Vagina (tissue), 2 donors: ENCODE measurements around the gene SLAIN2. TPM values are rescaled to one million over a fixed set of nuclear protein-coding genes. Genes with fewer than 3 reads are reported as not detected.

ENCODE experiments used
- DNase-seq, 2 donors: peaks; one replicate each; pipeline ENCODE4 v3.0.0-alpha.2; 2017; ENCODE audit errors: extremely low spot score in 2 of 2
- H3K27ac ChIP-seq: fragments of 200-600 bp; sonication (generic); one replicate; pipeline ENCODE4 v1.5.1; 2019
- H3K27me3 ChIP-seq: fragments of 200-600 bp; sonication (generic); one replicate; pipeline ENCODE4 v1.5.1; 2019
- H3K36me3 ChIP-seq, 2 donors: fragments of 200-600 bp; sonication (generic); one replicate each; pipeline ENCODE4 v1.5.1; 2017 to 2019
- H3K4me1 ChIP-seq: fragments of 200-600 bp; sonication (generic); one replicate; pipeline ENCODE4 v1.5.1; 2019
- H3K4me3 ChIP-seq, 2 donors: fragments of 200-600 bp; sonication (generic); 1 replicate in 1 of 2; 2 replicates in 1 of 2; pipeline ENCODE4 v1.5.1; 2016 to 2019
- H3K9me3 ChIP-seq: fragments of 200-600 bp; sonication (generic); one replicate; pipeline ENCODE4 v1.5.1; 2019
- POLR2A ChIP-seq, 2 donors: fragments of 450-650 bp; IDR thresholded peaks; one replicate each; pipeline ENCODE4 v1.6.1; 2017; ENCODE audit warnings: antibody characterized with exemption in 2 of 2, mild to moderate bottlenecking in 2 of 2, moderate library complexity in 2 of 2
- POLR2AphosphoS5 ChIP-seq, 2 donors: sonication (generic); formaldehyde crosslinking; IDR thresholded peaks; one replicate each; pipeline ENCODE4 v1.9.0; 2017; ENCODE audit warnings: antibody characterized with exemption in 2 of 2, mild to moderate bottlenecking in 2 of 2, low read depth in 1 of 2; ENCODE audit not compliant: insufficient read depth in 1 of 2
- intact Hi-C: fragments of 100-400 bp; cut with DNase I; formaldehyde crosslinking; loops from one replicate; pipeline ENCODE4 v1.15.1; 2023
- total RNA-seq: library from RNA; depleted of rRNA; stranded (reverse); fragments of >200 nt; gene quantifications from one replicate; pipeline ENCODE4 v1.2.3, GENCODE V29; 2016
- TF ChIP-seq, protein P1 (sequence below), 3 experiments: fragments of 450-650 bp in 2 of 3; fragments of 200-600 bp in 1 of 3; sonication (generic) in 1 of 3; IDR thresholded peaks; one replicate each; pipeline ENCODE4 v1.5.1; 2017 to 2019; ENCODE audit warnings: antibody characterized with exemption in 3 of 3, mild to moderate bottlenecking in 2 of 3, moderate library complexity in 2 of 3

Gene SLAIN2
- total RNA-seq, 1 donor from 2014 or later, result 39.5 TPM

GRCh38 chr4:48299560-48299959, 41.8 kb upstream of the SLAIN2 start:
- H3K9me3 ChIP-seq, result no peaks in the 10 kb centered on the region
- H3K4me1 ChIP-seq, result no peaks in the 10 kb centered on the region
- H3K4me3 ChIP-seq, result no peak overlapping the region
- H3K27ac ChIP-seq, result no peak overlapping the region
- TF ChIP-seq, protein P1, sequence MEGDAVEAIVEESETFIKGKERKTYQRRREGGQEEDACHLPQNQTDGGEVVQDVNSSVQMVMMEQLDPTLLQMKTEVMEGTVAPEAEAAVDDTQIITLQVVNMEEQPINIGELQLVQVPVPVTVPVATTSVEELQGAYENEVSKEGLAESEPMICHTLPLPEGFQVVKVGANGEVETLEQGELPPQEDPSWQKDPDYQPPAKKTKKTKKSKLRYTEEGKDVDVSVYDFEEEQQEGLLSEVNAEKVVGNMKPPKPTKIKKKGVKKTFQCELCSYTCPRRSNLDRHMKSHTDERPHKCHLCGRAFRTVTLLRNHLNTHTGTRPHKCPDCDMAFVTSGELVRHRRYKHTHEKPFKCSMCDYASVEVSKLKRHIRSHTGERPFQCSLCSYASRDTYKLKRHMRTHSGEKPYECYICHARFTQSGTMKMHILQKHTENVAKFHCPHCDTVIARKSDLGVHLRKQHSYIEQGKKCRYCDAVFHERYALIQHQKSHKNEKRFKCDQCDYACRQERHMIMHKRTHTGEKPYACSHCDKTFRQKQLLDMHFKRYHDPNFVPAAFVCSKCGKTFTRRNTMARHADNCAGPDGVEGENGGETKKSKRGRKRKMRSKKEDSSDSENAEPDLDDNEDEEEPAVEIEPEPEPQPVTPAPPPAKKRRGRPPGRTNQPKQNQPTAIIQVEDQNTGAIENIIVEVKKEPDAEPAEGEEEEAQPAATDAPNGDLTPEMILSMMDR (IDR thresholded peaks at IDR 0.05), result no peak
- no peak for TF ChIP-seq POLR2A (IDR thresholded peaks at IDR 0.05)
- no peak for TF ChIP-seq POLR2AphosphoS5 (IDR thresholded peaks at IDR 0.05; ENCODE audit: insufficient read depth in 1 of 2, low read depth in 1 of 2)
- no peaks in the 10 kb centered on the region for H3K27me3 ChIP-seq
- no peak for DNase-seq
- no peaks in the 10 kb centered on the region for H3K36me3 ChIP-seq
- intact Hi-C loops, result no loop called here

GRCh38 chr4:48300004-48300403, 41.3 kb upstream of the SLAIN2 start:
- intact Hi-C loops, result no loop called here
- DNase-seq, result no peak
- no peaks in the 10 kb centered on the region for H3K27me3 ChIP-seq
- H3K4me3 ChIP-seq, result no peak overlapping the region
- H3K27ac ChIP-seq, result no peak overlapping the region
- H3K4me1 ChIP-seq, result no peaks in the 10 kb centered on the region
- H3K36me3 ChIP-seq, result no peaks in the 10 kb centered on the region
- H3K9me3 ChIP-seq, result no peaks in the 10 kb centered on the region
- TF ChIP-seq, protein P1 (IDR thresholded peaks at IDR 0.05), result no peak
- TF ChIP-seq POLR2A (IDR thresholded peaks at IDR 0.05) (no peak), POLR2AphosphoS5 (IDR thresholded peaks at IDR 0.05; ENCODE audit: insufficient read depth in 1 of 2, low read depth in 1 of 2) (no peak)

DNA sequence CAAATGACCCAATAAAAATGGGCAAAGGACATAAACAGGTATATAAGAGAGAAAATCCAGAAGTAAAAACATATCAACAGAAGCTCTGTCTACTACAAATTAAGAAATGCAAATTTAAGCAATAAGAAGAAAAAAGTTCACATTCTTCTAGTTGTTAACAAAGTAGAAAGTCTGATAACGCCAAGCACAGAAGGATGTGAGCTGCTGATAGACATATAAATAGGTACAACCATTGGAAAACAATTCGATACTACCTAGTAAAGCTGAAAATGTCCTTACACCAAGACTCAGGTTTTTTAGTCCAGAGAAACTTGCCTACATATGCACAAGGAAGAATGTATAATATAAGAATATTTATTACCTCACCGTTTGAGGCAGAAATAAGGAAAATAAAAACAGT, 35.8 kb upstream of the SLAIN2 start:
- H3K4me3 ChIP-seq, result no peak overlapping the region
- no peak for DNase-seq
- no peaks in the 10 kb centered on the region for H3K4me1 ChIP-seq
- TF ChIP-seq POLR2AphosphoS5 (IDR thresholded peaks at IDR 0.05; ENCODE audit: insufficient read depth in 1 of 2, low read depth in 1 of 2) (no peak), POLR2A (IDR thresholded peaks at IDR 0.05) (no peak)
- TF ChIP-seq, protein P1 (IDR thresholded peaks at IDR 0.05), result no peak
- H3K36me3 ChIP-seq, result no peaks in the 10 kb centered on the region
- intact Hi-C loops, result no loop called here
- H3K27ac ChIP-seq, result no peak overlapping the region
- H3K27me3 ChIP-seq, result no peaks in the 10 kb centered on the region
- H3K9me3 ChIP-seq, result no peaks in the 10 kb centered on the region

DNA sequence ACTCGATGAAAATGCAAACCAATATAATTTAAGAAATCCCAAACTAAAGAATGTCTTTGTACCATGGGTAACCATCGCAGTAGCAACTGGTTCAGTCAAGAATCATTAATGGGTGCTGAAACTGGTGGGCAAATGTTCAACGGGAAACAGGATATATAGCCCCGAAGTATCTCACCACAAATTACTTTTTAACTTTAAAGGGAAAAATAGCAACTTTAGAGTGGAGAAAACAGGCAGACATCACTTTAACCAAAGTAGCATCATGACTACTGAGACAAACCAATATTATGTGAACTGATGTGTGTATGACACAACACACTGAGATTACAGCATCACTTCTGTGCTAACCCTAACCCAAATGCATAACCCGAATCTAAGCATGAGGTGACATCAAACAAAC, 33.8 kb upstream of the SLAIN2 start:
- TF ChIP-seq, protein P1 (IDR thresholded peaks at IDR 0.05), result no peak
- TF ChIP-seq POLR2AphosphoS5 (IDR thresholded peaks at IDR 0.05; ENCODE audit: insufficient read depth in 1 of 2, low read depth in 1 of 2) (no peak), POLR2A (IDR thresholded peaks at IDR 0.05) (no peak)
- H3K27ac ChIP-seq, result no peak overlapping the region
- H3K4me3 ChIP-seq, result no peak overlapping the region
- DNase-seq, result no peak
- no peaks in the 10 kb centered on the region for H3K36me3 ChIP-seq
- H3K27me3 ChIP-seq, result no peaks in the 10 kb centered on the region
- H3K4me1 ChIP-seq, result no peaks in the 10 kb centered on the region
- H3K9me3 ChIP-seq, result no peaks in the 10 kb centered on the region
- intact Hi-C loops, result no loop called here

DNA sequence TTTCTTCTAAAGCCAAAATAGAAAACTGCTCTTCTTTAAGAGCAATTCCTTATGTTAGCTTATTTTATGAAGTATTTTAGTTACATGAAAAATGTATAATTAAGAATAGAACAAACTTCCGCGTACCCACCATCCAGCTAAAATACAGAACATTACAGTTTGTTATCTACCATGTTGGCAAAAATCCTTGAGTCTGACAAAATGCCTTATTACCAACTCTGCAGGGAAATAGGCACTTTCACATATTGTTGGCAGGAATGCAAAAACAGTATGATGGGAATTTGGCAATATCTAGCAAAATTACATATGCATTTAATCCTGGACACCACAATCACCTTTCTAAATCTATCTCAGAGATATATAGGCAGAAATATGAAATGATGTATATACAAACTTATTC, 32.4 kb upstream of the SLAIN2 start:
- Histone ChIP-seq H3K4me3 (no peak overlapping the region), H3K36me3 (no peaks in the 10 kb centered on the region), H3K27me3 (no peaks in the 10 kb centered on the region), H3K4me1 (no peaks in the 10 kb centered on the region), H3K9me3 (no peaks in the 10 kb centered on the region), H3K27ac (no peak overlapping the region)
- TF ChIP-seq POLR2A (IDR thresholded peaks at IDR 0.05) (no peak), POLR2AphosphoS5 (IDR thresholded peaks at IDR 0.05; ENCODE audit: insufficient read depth in 1 of 2, low read depth in 1 of 2) (no peak)
- TF ChIP-seq, protein P1 (IDR thresholded peaks at IDR 0.05), result no peak
- intact Hi-C loops, result no loop called here
- DNase-seq, result no peak
